GM23338 (cell line): ENCODE measurements around the gene OR52E8. TPM values are rescaled to one million over a fixed set of nuclear protein-coding genes. Genes with fewer than 3 reads are reported as not detected.

Source experiments
- ATAC-seq: fragments of 200-7000 bp; cut with Tn5 transposase; 3 replicates; pipeline ENCODE4 v1.9.1; 2020
- DNase-seq: peaks from one replicate; pipeline ENCODE4 v3.0.0-alpha.2; 2015; ENCODE audit warnings: low spot score
- H2AFZ ChIP-seq: fragments of 200-600 bp; sonication (generic); 2 replicates; pipeline ENCODE4 v1.8.0; 2016; ENCODE audit warnings: antibody characterized with exemption, mild to moderate bottlenecking, moderate library complexity
- H3F3A ChIP-seq: fragments of 200-600 bp; sonication (generic); replicated peaks from 2 replicates; pipeline ENCODE4 v1.8.0; 2017; ENCODE audit warnings: antibody characterized with exemption, mixed run types, low read depth
- H3K27ac ChIP-seq: fragments of 200-600 bp; sonication (generic); 2 replicates; pipeline ENCODE4 v1.6.1; 2016; ENCODE audit warnings: low read depth
- H3K27me3 ChIP-seq: fragments of 200-600 bp; sonication (generic); 2 replicates; pipeline ENCODE4 v1.8.0; 2016; ENCODE audit warnings: mild to moderate bottlenecking, mixed run types, moderate library complexity; ENCODE audit not compliant: insufficient read depth
- H3K36me3 ChIP-seq: fragments of 200-600 bp; sonication (generic); 2 replicates; pipeline ENCODE4 v1.8.0; 2016; ENCODE audit warnings: mild to moderate bottlenecking; ENCODE audit not compliant: insufficient read depth
- H3K4me1 ChIP-seq: fragments of 200-600 bp; sonication (generic); 2 replicates; pipeline ENCODE4 v1.8.0; 2016; ENCODE audit warnings: mild to moderate bottlenecking, moderate library complexity; ENCODE audit not compliant: insufficient read depth
- H3K4me2 ChIP-seq: fragments of 200-600 bp; sonication (generic); 2 replicates; pipeline ENCODE4 v1.7.1; 2017; ENCODE audit warnings: mixed run types
- H3K4me3 ChIP-seq: fragments of 200-600 bp; sonication (generic); 2 replicates; pipeline ENCODE4 v1.6.1; 2016; ENCODE audit warnings: mixed run types
- H3K79me2 ChIP-seq: fragments of 200-600 bp; sonication (generic); replicated peaks from 2 replicates; pipeline ENCODE4 v1.8.0; 2017; ENCODE audit warnings: mild to moderate bottlenecking; ENCODE audit not compliant: insufficient read depth
- H3K9me2 ChIP-seq: fragments of 200-600 bp; sonication (generic); 2 replicates; pipeline ENCODE4 v1.8.0; 2017; ENCODE audit not compliant: insufficient read depth
- H4K20me1 ChIP-seq: fragments of 200-600 bp; sonication (generic); replicated peaks from 2 replicates; pipeline ENCODE4 v1.8.0; 2017; ENCODE audit warnings: mild to moderate bottlenecking; ENCODE audit not compliant: insufficient read depth
- H3K27ac Mint-ChIP-seq: 2 replicates; pipeline ENCODE4 v1.8.0; 2020; ENCODE audit warnings: inconsistent platforms, mild to moderate bottlenecking, moderate library complexity, mixed read lengths
- H3K27me3 Mint-ChIP-seq: 3 replicates; pipeline ENCODE4 v1.8.0; 2022; ENCODE audit warnings: low read depth, mild to moderate bottlenecking, moderate library complexity, mixed read lengths, inconsistent platforms; ENCODE audit not compliant: insufficient read depth, poor library complexity
- H3K36me3 Mint-ChIP-seq: 3 replicates; pipeline ENCODE4 v1.8.0; 2021; ENCODE audit warnings: low read depth, mild to moderate bottlenecking, inconsistent platforms, moderate library complexity, mixed read lengths
- H3K4me1 Mint-ChIP-seq: 3 replicates; pipeline ENCODE4 v1.8.0; 2020; ENCODE audit warnings: mild to moderate bottlenecking, inconsistent platforms, mixed read lengths
- H3K4me3 Mint-ChIP-seq: 3 replicates; pipeline ENCODE4 v1.8.0; 2021; ENCODE audit warnings: moderate library complexity, mild to moderate bottlenecking, inconsistent platforms, mixed read lengths
- H3K9me3 Mint-ChIP-seq: 3 replicates; pipeline ENCODE4 v1.8.0; 2020; ENCODE audit warnings: moderate library complexity, mild to moderate bottlenecking, inconsistent platforms, mixed read lengths
- CREB1 ChIP-seq: fragments of 250-450 bp; sonication (Bioruptor Pico); IDR thresholded peaks from 2 replicates; pipeline ENCODE4 v1.5.0; 2020; ENCODE audit warnings: low read depth, mild to moderate bottlenecking, moderate library complexity
- CTCF ChIP-seq, 2 experiments: fragments of 200-600 bp in 1 of 2; sonication (generic) in 1 of 2; conservative IDR thresholded peaks; 2 replicates each; pipeline versions ENCODE4 v1.5.1 to v1.6.1; 2016 to 2017; ENCODE audit warnings: antibody characterized with exemption in 2 of 2, low read depth in 2 of 2, mild to moderate bottlenecking in 2 of 2, moderate library complexity in 1 of 2
- EZH2 ChIP-seq: fragments of 200-600 bp; sonication (generic); IDR thresholded peaks from one replicate; pipeline ENCODE4 v1.8.0; 2017; ENCODE audit warnings: antibody characterized with exemption, mild to moderate bottlenecking, low read depth; ENCODE audit not compliant: unreplicated experiment
- EZH2phosphoT487 ChIP-seq: fragments of 200-600 bp; sonication (generic); IDR thresholded peaks from one replicate; pipeline ENCODE4 v1.8.1; 2018; ENCODE audit warnings: antibody characterized with exemption; ENCODE audit not compliant: unreplicated experiment
- JUNB ChIP-seq: IDR thresholded peaks from one replicate; pipeline ENCODE4 v1.6.1; 2016; ENCODE audit warnings: antibody characterized with exemption; ENCODE audit not compliant: unreplicated experiment
- ZNF331 ChIP-seq: fragments of 250-450 bp; sonication (Bioruptor Pico); IDR thresholded peaks from 2 replicates; pipeline ENCODE4 v1.5.0; 2020; ENCODE audit warnings: low read depth, mild to moderate bottlenecking, moderate library complexity
- polyA plus RNA-seq: library from polyadenylated mRNA; unstranded; fragments of >200 nt; fragmentation: Nextera tagmentation; extraction: Ambion mirVana; gene quantifications from 2 replicates; pipeline ENCODE4 v1.2.1, GENCODE V29; 2016
- total RNA-seq: library from RNA; depleted of rRNA; stranded (reverse); fragments of >200 nt; shearing (Covaris generic); gene quantifications from 2 replicates; pipeline ENCODE4 v1.2.3, GENCODE V29; 2014

OR52E8 gene
- total and polyA plus RNA-seq, 2 experiments from 2014 or later, result 0.21 TPM; not detected in 1

- H3K27ac ChIP-seq, result no peak overlapping the region
- no peaks in the 10 kb centered on the region for H3F3A ChIP-seq
- no peak for TF ChIP-seq CTCF (conservative IDR thresholded peaks at IDR 0.05; ENCODE audit: low read depth in 2 of 2)
- no peak for TF ChIP-seq JUNB
- no peak for TF ChIP-seq EZH2phosphoT487
- no peak for TF ChIP-seq CREB1 (CRISPR knock-in tag)
- peak; percentile 14; the same call in 2 of the 3 replicates for ATAC-seq
- H3K4me1 ChIP-seq, result peaks cover 23% of the 10 kb centered on the region
- Mint-ChIP-seq H3K4me1 (peaks cover 32% of the 10 kb centered on the region), H3K4me3 (peak overlapping the region; percentile 74; the same call in 2 of the 3 replicates), H3K9me3 (peaks cover 5% of the 10 kb centered on the region), H3K27ac (no peak overlapping the region), H3K36me3 (no peaks in the 10 kb centered on the region), H3K27me3 (peaks cover 2% of the 10 kb centered on the region)
- H3K9me2 ChIP-seq, result no peaks in the 10 kb centered on the region
- H2AFZ ChIP-seq, result peak overlapping the region; percentile 93
- peak overlapping the region; percentile 58 for H3K4me3 ChIP-seq
- H4K20me1 ChIP-seq, result no peaks in the 10 kb centered on the region
- no peaks in the 10 kb centered on the region for H3K79me2 ChIP-seq
- peak overlapping the region; percentile 78 for H3K4me2 ChIP-seq
- DNase-seq, result no peak
- H3K27me3 ChIP-seq, result no peaks in the 10 kb centered on the region
- H3K36me3 ChIP-seq, result no peaks in the 10 kb centered on the region
Measured at GRCh38 chr11:5809122-5809519, 48.4 kb downstream of the OR52E8 start.

- no peaks in the 10 kb centered on the region for H3K36me3 ChIP-seq
- H3K4me3 Mint-ChIP-seq, result peak within 1 kb of the TSS; percentile 74; the same call in 2 of the 3 replicates
- peak; percentile 93 for ATAC-seq
- peak within 1 kb of the TSS; percentile 58 for H3K4me3 ChIP-seq
- peak; percentile 92 to 97 for TF ChIP-seq CTCF (conservative IDR thresholded peaks at IDR 0.05; ENCODE audit: low read depth in 2 of 2)
- no peak for TF ChIP-seq EZH2phosphoT487
- no peak for TF ChIP-seq ZNF331 (CRISPR knock-in tag)
- no peak for TF ChIP-seq EZH2
- TF ChIP-seq CREB1 (CRISPR knock-in tag), result peak; percentile 39; the same call in 1 of the 2 replicates
- 0 out of 2 replicates have a peak within 1 kb of the TSS, but pooled peaks have one; percentile 25 for H3K27ac Mint-ChIP-seq
- no peaks in the 10 kb centered on the region for H4K20me1 ChIP-seq
- H3K4me1 ChIP-seq, result peaks cover 18% of the 10 kb centered on the region
- no peaks in the 10 kb centered on the region for H3K79me2 ChIP-seq
- DNase-seq, result peak; percentile 88
- no peaks in the 10 kb centered on the region for H3K9me2 ChIP-seq
- no peak within 1 kb of the TSS for H3K27ac ChIP-seq
- no peaks in the 10 kb centered on the region for H3K27me3 ChIP-seq
- H3K4me2 ChIP-seq, result peak within 1 kb of the TSS; percentile 78
- no peaks in the 10 kb centered on the region for H3F3A ChIP-seq
- H3K27me3 Mint-ChIP-seq, result peaks cover 2% of the 10 kb centered on the region
- no peaks in the 10 kb centered on the region for H3K36me3 Mint-ChIP-seq
- peaks cover 27% of the 10 kb centered on the region for H3K4me1 Mint-ChIP-seq
- H3K9me3 Mint-ChIP-seq, result peaks cover 10% of the 10 kb centered on the region
- H2AFZ ChIP-seq, result peak within 1 kb of the TSS; percentile 93
Measured at GRCh38 chr11:5808500-5809121, 48.9 kb downstream of the OR52E8 start, which contains the start of gene OR52N2. Gene OR52N2, plus strand, starts transcription at chr11:5808924. Its CDS starts 11,412 bp downstream, at chr11:5820336.
